Measurements from ENCODE around the gene PPFIA1.

DNA sequence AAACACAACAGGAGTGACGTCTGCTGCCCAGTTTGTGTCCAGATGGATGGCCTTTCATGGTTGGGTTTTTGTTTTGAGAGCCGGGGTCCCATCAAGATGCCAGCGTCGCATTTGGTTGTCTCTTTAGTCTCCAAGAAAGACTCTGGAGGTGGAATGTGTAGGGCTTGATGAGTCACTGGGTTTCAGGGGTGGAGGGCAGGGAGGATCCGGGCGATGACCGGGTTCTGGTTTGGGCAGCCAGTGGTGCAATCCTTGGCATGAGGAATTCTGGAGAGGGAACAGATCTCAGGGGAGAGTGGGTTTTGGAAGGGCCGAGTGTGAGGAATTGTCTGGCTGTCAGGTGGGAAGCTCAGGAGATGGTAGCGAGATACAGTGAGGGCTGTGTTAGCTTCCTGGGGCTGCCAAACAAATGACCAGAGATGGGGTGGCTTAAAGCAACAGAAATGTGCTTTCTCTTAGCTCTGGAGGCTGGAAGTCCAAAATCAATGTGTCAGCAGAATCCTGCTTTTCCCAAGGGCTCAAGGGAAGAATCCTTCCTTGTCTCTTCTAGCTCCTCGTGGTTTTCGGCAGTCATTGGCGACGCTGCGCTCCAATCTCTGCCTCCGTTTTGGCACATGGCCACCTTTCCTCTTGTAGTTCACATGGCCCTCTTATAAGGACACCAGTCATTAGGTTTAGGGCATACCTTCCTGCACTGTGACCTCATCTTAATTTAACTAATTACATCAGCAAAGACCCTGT lies 26.4 kb upstream of the PPFIA1 start:
- TF ChIP-seq POLR2A (IDR thresholded peaks at IDR 0.05; ENCODE audit: low read length) (no peak), GATA1 (IDR thresholded peaks at IDR 0.05; ENCODE audit: low read depth, low read length) (no peak)
